ENCODE data around the gene MALRD1.

Gene MALRD1

DNA sequence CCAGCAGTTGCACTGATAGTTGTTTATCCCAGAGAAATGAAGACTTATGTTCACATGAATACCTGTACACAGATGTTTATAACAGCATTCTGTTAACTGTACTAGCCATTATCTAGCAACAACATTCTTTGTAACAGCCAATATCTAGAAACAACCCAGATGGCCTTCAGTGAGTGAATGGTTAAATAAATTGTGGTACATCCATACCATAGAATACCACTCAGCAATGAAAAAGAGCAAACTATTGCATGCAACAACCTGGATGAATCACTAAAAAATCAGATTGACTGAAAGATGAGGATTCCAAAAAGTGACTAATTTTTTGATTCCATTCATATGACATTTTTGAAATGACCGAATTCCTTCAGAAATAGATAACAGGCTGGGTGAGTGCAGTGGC is 360.3 kb downstream of the MALRD1 start:
- no peak for DNase-seq

DNA sequence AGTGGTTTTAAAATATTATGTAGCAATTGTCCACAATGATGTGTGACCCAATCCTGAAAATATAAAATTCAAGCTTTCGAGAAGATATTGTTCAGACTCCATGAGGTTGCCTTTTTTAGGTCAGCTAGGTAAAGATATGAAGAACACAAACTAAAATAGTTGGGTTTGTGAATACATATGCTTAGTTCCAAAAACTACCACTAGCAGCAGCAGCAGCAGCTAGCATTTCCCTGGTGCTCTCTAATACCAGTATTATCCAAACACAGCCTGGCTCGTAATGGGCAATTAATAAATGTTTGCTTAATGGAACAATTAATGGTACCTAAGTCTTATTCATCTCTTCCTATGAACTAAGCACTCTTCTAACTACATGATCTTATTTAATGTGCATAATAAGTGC is 362.5 kb downstream of the MALRD1 start:
- DNase-seq, result no peak

DNA sequence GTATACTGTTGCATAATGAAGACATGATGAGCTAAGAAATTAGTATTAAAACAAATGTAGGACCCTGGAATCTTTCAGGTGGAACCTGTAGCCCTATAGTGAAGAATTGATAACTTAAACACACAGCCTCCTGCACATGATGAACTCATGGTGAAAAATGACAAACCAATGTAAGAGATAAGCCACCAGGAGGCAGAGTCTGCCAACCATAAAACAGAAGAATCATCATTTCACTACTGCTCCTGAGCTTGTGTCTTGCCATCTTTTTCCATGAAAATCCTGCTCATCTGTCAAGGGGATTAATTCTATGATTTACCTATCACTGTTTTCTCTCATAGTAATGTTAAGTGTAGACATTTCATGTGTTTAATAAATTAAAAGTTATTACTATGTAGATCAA is 363.9 kb downstream of the MALRD1 start:
- no peak for DNase-seq

GRCh38 chr10:19416164-19416563 is 367.6 kb downstream of the MALRD1 start:
- DNase-seq, result no peak

- no peak for DNase-seq
Observed at GRCh38 chr10:19417740-19418139, 369.1 kb downstream of the MALRD1 start.

GRCh38 chr10:19421674-19422073 is 373.1 kb downstream of the MALRD1 start:
- no peak for DNase-seq

DNA sequence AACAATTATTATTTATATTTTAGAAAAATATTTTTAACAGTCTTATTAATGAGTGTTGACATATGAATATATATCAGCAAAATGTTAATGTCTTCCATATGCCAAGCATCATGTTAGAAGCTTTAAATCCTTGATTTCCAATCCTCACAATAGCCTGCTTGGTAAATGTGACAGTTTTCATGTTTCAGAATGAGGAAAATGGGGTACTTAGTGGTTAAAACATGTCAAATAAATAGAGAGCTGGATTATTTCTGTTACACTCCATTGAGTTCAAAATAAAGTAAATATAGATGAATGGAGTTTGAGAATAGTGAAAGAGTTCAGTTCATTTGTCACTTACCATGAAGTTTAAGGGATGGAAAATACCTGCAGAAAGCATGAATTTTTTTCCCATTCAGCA is 377.4 kb downstream of the MALRD1 start:
- no peak for DNase-seq

- no peak for DNase-seq
Observed at GRCh38 chr10:19431622-19432351, 383.2 kb downstream of the MALRD1 start.

- no peak for DNase-seq
Observed at GRCh38 chr10:19449860-19450259, 401.3 kb downstream of the MALRD1 start.

GRCh38 chr10:19451356-19451755 is 402.8 kb downstream of the MALRD1 start:
- DNase-seq, result no peak

DNA sequence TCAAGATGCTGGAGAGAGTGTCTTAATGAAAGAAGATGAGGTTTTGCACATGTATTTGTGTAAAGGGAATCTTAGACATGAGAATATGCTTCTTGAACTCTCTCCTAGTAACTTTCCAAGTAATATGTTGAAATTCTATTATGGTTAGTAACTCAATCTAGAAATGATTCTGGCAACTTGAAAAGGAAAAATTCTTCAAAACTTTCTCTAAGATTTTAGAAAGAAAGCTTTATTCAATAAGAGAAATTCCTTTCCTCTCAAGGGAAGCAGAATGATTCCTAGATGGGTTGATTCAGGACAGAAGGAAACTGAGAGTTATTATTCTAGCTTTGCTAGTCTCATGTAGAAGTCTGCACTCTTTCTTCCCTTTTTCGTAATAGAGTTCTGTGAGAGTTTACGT is 403.3 kb downstream of the MALRD1 start:
- no peak for DNase-seq

DNA sequence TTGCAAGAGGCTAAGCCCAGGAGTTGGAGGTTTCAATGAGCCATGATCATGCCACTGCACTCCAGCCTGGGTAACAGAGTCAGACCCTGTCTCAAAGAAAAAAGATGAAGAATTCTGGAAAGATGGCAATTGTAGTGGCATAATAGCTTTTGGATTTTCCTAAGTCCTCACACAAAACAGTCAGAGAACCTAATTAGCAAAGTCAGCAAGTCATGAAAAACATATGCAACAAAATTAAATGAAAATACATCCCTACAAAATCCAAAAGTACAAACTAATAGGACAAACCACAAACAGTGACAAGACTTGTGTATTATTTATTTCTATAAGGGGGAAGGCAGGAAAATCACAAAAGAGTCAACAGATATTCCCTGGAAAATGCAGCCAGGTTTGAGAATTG is 405.4 kb downstream of the MALRD1 start:
- no peak for DNase-seq

DNA sequence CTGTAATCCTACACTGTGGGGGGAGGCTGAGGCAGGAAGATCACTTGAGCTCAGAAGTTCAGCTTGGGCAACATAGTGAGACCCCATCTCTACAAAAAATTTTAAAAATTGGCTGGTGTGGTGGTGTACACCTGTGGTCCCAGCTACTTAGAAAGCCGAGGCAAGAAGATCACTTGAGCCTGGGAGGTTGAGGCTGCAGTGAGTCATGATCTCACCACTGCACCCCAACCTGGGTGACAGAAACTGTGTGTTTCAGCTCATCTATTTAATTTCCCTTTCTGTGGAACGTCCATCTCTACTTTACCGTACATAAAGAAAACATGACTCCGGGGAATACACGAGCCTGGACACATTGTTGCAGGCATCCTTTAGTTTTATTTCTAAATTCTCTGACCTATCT is 413.0 kb downstream of the MALRD1 start:
- DNase-seq, result no peak

GRCh38 chr10:19466709-19467108 is 418.1 kb downstream of the MALRD1 start:
- DNase-seq, result no peak

DNA sequence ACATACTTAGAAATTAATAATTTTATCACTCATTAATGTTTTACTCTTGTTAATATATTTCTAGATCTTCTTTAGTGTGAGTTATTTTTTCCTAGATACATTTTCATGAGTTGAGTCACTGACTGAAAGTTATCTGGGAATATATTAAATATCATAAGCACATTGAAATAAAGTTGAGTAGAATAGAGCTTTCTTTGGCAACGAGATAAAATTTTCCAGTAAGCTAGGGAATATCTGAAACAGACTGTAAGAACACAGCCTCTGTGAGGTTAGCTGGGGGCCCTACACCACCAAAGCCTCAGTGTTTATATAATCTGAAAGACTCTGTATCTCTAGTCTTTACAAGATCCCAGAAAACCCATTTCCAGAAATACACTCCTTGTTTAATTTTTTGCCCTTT is 419.8 kb downstream of the MALRD1 start:
- DNase-seq, result no peak

GRCh38 chr10:19469521-19469920 is 420.9 kb downstream of the MALRD1 start:
- no peak for DNase-seq

- DNase-seq, result no peak
Observed at GRCh38 chr10:19479854-19480253, 431.3 kb downstream of the MALRD1 start.

GRCh38 chr10:19480353-19480752 is 431.8 kb downstream of the MALRD1 start:
- no peak for DNase-seq

DNA sequence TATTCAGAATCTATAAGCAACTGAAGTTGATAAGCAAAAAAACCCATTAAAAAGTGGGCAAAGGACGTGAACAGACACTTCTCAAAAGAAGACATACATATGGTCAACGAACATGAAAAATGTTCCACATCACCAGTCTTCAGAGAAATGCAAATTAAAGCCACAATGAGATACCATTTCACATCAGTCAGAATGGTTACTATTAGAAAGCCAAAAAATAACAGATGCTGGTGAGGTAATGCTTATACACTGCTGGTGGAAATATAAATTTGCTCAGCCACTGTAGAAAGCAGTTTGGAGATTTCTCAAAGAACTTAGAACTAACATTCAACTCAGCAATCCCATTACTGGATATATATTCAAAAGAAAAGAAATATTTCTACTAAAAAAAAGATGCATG is 434.8 kb downstream of the MALRD1 start:
- no peak for DNase-seq

- DNase-seq, result no peak
Observed at GRCh38 chr10:19488592-19489280, 440.1 kb downstream of the MALRD1 start.

- DNase-seq, result no peak
Observed at GRCh38 chr10:19491166-19491565, 442.6 kb downstream of the MALRD1 start.

GRCh38 chr10:19493917-19494316 is 445.3 kb downstream of the MALRD1 start:
- DNase-seq, result no peak

GRCh38 chr10:19497026-19497425 is 448.4 kb downstream of the MALRD1 start:
- no peak for DNase-seq

- DNase-seq, result no peak
Observed at GRCh38 chr10:19498393-19499290, 450.0 kb downstream of the MALRD1 start.

Data from activated CD4-positive, alpha-beta T cell treated with anti-CD3 and anti-CD28 coated beads for 1 hour (primary cell).